ENCODE measurements around the gene PARK7.

The PARK7 gene

DNA sequence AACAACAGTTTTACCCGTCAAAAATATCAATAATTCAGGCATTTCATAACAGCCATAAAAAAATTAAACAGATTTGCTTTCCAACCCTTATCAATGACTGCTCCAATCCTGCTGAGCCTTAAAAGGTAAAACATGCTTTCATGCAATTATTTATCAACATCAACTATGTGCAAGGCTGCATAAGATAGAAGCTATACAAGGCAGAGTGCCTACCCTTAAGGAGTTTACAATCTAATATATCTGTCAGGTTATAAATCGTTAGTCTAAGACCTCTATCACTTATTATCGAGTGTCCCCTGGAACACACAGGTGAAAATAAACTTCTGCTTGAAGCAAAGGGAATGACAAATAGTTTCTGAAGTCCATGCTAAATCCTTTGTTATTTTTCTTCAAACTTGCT lies 62.8 kb downstream of the PARK7 start:
- no peak for DNase-seq (ENCODE audit: low read depth)

GRCh38 chr1:8025061-8025670 lies 63.7 kb downstream of the PARK7 start:
- no peak for DNase-seq (ENCODE audit: low read depth)

DNA sequence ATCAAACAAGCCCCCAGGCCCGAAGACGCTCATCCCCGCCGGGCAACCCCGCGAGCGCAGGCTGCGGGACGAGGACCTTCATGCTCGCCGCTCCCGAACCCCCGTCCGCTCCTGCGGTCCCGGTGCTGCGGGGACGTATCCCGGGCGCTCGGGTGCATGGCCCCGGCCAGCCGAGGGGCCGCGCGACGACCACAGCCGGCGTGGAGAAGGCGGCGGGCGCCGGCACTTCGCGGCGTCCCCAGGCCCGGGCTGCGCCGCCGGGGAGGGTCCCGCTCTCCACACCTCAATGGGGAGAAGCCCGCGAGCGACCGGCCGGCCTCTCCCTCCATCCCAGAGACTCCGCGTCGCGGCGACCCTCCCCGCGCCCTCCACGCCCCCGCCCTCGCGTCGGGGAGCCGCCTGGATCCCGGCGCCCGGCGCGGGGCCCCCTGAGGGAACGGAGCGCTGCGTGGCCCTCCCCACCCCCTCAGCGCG lies 64.2 kb downstream of the PARK7 start:
- no peak for DNase-seq (ENCODE audit: low read depth)

DNA sequence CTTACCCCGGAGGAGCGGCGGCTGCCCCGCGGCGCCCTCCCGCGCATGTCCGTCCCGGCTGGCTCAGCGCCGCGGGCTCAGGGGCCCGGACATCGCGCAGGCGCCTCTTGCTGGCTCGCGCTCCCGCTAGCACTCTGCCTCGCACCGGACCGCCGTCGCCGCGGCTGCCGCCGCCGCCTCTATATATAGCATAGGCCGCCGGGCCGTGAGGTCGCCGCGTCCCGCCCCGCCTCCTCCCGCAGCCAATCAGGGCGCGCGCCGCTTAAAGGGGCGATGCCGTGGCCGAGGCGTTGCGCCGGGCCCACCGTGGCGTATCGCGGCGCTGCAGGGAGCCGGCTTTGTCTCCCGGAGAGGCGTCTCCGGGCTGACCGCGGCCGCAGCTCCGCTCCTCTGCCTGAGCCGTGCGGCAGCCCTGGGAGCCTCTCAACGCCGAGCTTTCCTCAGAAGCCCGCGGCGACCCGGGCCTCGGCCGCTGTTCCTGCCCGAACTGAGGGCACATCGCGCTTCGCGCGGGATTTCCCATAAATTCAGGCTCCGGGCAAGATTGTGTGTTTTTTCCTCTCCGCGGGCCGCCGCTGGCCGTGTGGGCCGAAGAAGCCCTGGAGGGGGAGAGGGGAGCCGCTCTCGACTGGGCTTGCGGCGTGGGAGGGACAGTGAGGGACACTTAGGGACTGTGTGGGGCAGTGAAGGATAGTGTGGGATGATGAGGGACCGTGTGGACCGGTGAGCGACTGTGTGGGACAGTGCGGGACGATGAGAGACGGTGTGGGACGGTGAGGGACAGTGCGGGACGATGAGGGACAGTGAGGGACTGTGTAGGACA lies 64.9 kb downstream of the PARK7 start, which contains the start of gene ERRFI1:
TSS of gene ERRFI1 (minus strand) at position 157 of the 823 bp plus-strand sequence. CDS start 10,690 bp downstream, outside the sequence.
- DNase-seq (ENCODE audit: low read depth): no peak

GRCh38 chr1:8026976-8027747 lies 65.7 kb downstream of the PARK7 start:
- no peak for DNase-seq (ENCODE audit: low read depth)

- peak; percentile 91 for DNase-seq (ENCODE audit: low read depth)
Observed at GRCh38 chr1:8027748-8028570, 66.4 kb downstream of the PARK7 start.

GRCh38 chr1:8028571-8028910 lies 67.0 kb downstream of the PARK7 start:
- DNase-seq (ENCODE audit: low read depth): no peak

DNA sequence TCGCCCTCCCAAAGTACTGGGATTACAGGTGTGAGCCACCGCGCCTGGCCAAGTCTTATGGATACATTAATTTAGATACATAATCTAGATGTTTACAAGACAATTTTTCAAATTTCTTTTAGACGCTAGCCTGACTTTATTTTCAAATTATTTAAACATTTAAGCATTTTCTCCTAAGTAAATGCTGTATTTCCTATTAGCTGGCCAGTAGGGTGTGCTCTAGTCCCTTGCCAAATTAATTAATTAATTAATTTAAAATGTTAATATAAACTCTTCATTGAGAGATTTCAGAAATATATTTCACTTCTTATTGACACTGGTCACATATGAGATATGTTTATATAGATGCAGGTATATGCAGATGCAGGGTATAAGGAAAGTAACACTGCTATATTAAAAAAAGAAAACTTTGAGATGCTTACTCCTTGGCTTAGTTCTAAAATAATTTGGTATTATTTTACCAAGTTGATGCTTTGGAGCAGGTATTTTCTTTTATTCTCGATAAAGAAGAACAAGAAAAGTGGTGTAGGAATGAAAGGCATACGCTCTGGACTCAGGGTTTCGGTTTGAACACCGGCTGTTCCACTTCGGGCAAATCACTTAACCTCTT lies 69.8 kb downstream of the PARK7 start:
- no peak for DNase-seq (ENCODE audit: low read depth)

- DNase-seq (ENCODE audit: low read depth): no peak
Observed at GRCh38 chr1:8032366-8032910, 70.9 kb downstream of the PARK7 start.

DNA sequence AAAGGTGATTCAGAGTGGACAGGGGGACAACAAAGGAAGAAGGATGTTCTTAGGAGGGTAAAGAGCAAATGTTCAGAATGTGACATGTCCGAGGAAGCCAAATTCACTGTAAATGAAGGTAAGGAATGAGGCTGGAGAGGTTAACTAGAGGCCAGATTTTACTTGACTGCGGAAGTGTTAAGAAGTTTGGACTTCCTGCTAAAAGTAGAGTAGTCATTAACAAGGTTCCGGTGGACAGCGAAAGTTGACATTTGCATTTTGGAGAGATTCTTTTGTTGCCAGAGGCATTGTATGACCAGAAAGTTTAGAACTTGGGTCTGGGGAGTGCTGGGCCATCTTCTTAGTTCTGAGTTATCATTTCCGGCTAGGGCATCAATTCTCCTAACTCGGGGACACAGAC lies 71.8 kb downstream of the PARK7 start:
- no peak for DNase-seq (ENCODE audit: low read depth)

All from HS-5 (cell line).